Measurements from ENCODE around the gene NMRK2. TPM values are rescaled to one million over a fixed set of nuclear protein-coding genes. Genes with fewer than 3 reads are reported as not detected.

Gene NMRK2
- polyA plus RNA-seq, 1 of the 3 experiments (the other 2 are of a cell fraction), result not detected

- no peaks in the 10 kb centered on the region for H3K9me3 ChIP-seq
- H3K27ac ChIP-seq (ENCODE audit: low read depth in 2 of 2, low read length in 1 of 2), result no peak overlapping the region; a peak in 1 of 4 replicates
- peaks cover 77 to 78% of the 10 kb centered on the region in 2 experiments for H3K36me3 ChIP-seq (replicated peaks in 1 of 2; ENCODE audit: control insufficient read depth in 1 of 2, insufficient read depth in 2 of 2, low read length in 1 of 2)
- 99% methylated on average over 9 of the region's 10 CpGs for WGBS (ENCODE audit: low lambda C conversion rate)
- peaks cover 81% of the 10 kb centered on the region for H3K79me2 ChIP-seq (ENCODE audit: insufficient read depth)
- ChIA-PET CTCF (interaction anchor here (1.2 kb wide), 1 partner anchor 10 kb away, joined by 3 read pairs; the partner anchor contains the start of gene DAPK3), POLR2A (interaction anchor here (6.8 kb wide), 1 partner anchor 10 kb away, joined by 60 read pairs; the partner anchor contains the start of gene DAPK3)
- H3K9ac ChIP-seq, result no peak overlapping the region
- no peaks in the 10 kb centered on the region for H3K9me2 ChIP-seq
- no peak overlapping the region for H2AFZ ChIP-seq (ENCODE audit: low read depth)
- no peak overlapping the region; a peak in 1 of 4 replicates for H3K4me3 ChIP-seq (ENCODE audit: low read depth in 2 of 2, low read length in 1 of 2)
- no peak for TF ChIP-seq TEAD4 (IDR thresholded peaks at IDR 0.05; ENCODE audit: borderline replicate concordance, insufficient read depth)
- TF ChIP-seq YY1 (IDR thresholded peaks at IDR 0.05; ENCODE audit: low read depth), result no peak
- no peak for TF ChIP-seq TCF12 (IDR thresholded peaks at IDR 0.05)
- TF ChIP-seq ELF1 (IDR thresholded peaks at IDR 0.05), result no peak
- no peak for TF ChIP-seq PBX3 (IDR thresholded peaks at IDR 0.05)
- no peak for TF ChIP-seq IRF3 (IDR thresholded peaks at IDR 0.05; ENCODE audit: low read depth, low read length)
- no peak for TF ChIP-seq NFIC (IDR thresholded peaks at IDR 0.05; ENCODE audit: borderline replicate concordance)
- no peak for TF ChIP-seq MEF2A (IDR thresholded peaks at IDR 0.05; ENCODE audit: borderline replicate concordance, low read depth)
- TF ChIP-seq SMC3 (IDR thresholded peaks at IDR 0.05; ENCODE audit: low read depth, low read length), result no peak
- no peak for TF ChIP-seq GABPA (IDR thresholded peaks at IDR 0.05; ENCODE audit: low read depth)
- no peak for TF ChIP-seq MAX (IDR thresholded peaks at IDR 0.05; ENCODE audit: low read depth)
- TF ChIP-seq CHD2 (IDR thresholded peaks at IDR 0.05; ENCODE audit: low read length, partially characterized antibody), result no peak
- TF ChIP-seq GATA2 (CRISPR knock-in tag; IDR thresholded peaks at IDR 0.05), result no peak
- TF ChIP-seq ZBTB33 (IDR thresholded peaks at IDR 0.05; ENCODE audit: borderline replicate concordance, low read depth), result no peak
- no peak overlapping the region for H3K4me2 ChIP-seq
- H3F3A ChIP-seq (replicated peaks; ENCODE audit: insufficient read depth), result peaks cover 62% of the 10 kb centered on the region
- H3K4me1 ChIP-seq (ENCODE audit: control insufficient read depth in 1 of 2, insufficient read depth in 2 of 2, low read depth in 1 of 2, low read length in 1 of 2), result peaks cover 15 to 29% of the 10 kb centered on the region in 2 experiments
- H3K27me3 ChIP-seq (ENCODE audit: insufficient read depth), result no peaks in the 10 kb centered on the region
- no peak for DNase-seq
- peaks cover 88% of the 10 kb centered on the region for H4K20me1 ChIP-seq (ENCODE audit: insufficient read depth)
Measured at GRCh38 chr19:3981373-3981735, 48.5 kb downstream of the NMRK2 start.

All from SK-N-SH (cell line).